ENCODE measurements around the gene GPC2.
"Not testable (repeated sequence)": the region's sequence is repeated elsewhere in the genome, so short reads cannot be mapped to it uniquely, and the experiment has no call there.

GPC2 gene

GRCh38 chr7:100198266-100198665 is 21.1 kb upstream of the GPC2 start:
- FAIRE-seq (no peak), DNase-seq (ENCODE audit: insufficient read length, low spot score) (no peak)
- no peak for TF ChIP-seq POLR2AphosphoS5 (IDR thresholded peaks at IDR 0.05; ENCODE audit: low read depth, low read length)
- no peak for TF ChIP-seq SPI1 (IDR thresholded peaks at IDR 0.05; ENCODE audit: low read depth, low read length)
- no peak for TF ChIP-seq TAF1 (IDR thresholded peaks at IDR 0.05; ENCODE audit: low read depth, low read length)
- no peak for TF ChIP-seq POLR2A (IDR thresholded peaks at IDR 0.05; ENCODE audit: low read depth, low read length)
- no peak for TF ChIP-seq PAX5 (IDR thresholded peaks at IDR 0.05; ENCODE audit: insufficient read depth, low read length, severe bottlenecking)
- no peak for TF ChIP-seq POU2F2 (IDR thresholded peaks at IDR 0.05; ENCODE audit: low read depth, low read length)

GRCh38 chr7:100195901-100196322 is 18.7 kb upstream of the GPC2 start:
- not testable (repeated sequence) for FAIRE-seq; DNase-seq (ENCODE audit: insufficient read length, low spot score)
- TF ChIP-seq SPI1 (IDR thresholded peaks at IDR 0.05; ENCODE audit: low read depth, low read length): peak; percentile 89

GRCh38 chr7:100195222-100195621 is 18.0 kb upstream of the GPC2 start:
- DNase-seq (ENCODE audit: insufficient read length, low spot score) (no peak), FAIRE-seq (no peak)
- TF ChIP-seq POLR2AphosphoS5 (IDR thresholded peaks at IDR 0.05; ENCODE audit: low read depth, low read length) (no peak), POLR2A (IDR thresholded peaks at IDR 0.05; ENCODE audit: low read depth, low read length) (no peak)

GRCh38 chr7:100192969-100193368 is 15.8 kb upstream of the GPC2 start:
- no peak for DNase-seq (ENCODE audit: insufficient read length, low spot score)
- TF ChIP-seq POLR2A (IDR thresholded peaks at IDR 0.05; ENCODE audit: low read depth, low read length) (no peak), POU2F2 (IDR thresholded peaks at IDR 0.05; ENCODE audit: low read depth, low read length) (no peak), SPI1 (IDR thresholded peaks at IDR 0.05; ENCODE audit: low read depth, low read length) (no peak), POLR2AphosphoS5 (IDR thresholded peaks at IDR 0.05; ENCODE audit: low read depth, low read length) (no peak), PAX5 (IDR thresholded peaks at IDR 0.05; ENCODE audit: insufficient read depth, low read length, severe bottlenecking) (no peak), TAF1 (IDR thresholded peaks at IDR 0.05; ENCODE audit: low read depth, low read length) (no peak)
- no peak for FAIRE-seq

GRCh38 chr7:100192281-100192862 is 15.2 kb upstream of the GPC2 start:
- DNase-seq (ENCODE audit: insufficient read length, low spot score): not testable (repeated sequence)
- peak; percentile 60 for FAIRE-seq
- TF ChIP-seq PAX5 (IDR thresholded peaks at IDR 0.05; ENCODE audit: insufficient read depth, low read length, severe bottlenecking): peak; percentile 64

GRCh38 chr7:100191775-100192174 is 14.6 kb upstream of the GPC2 start:
- TF ChIP-seq PAX5 (IDR thresholded peaks at IDR 0.05; ENCODE audit: insufficient read depth, low read length, severe bottlenecking) (no peak), POU2F2 (IDR thresholded peaks at IDR 0.05; ENCODE audit: low read depth, low read length) (no peak), POLR2AphosphoS5 (IDR thresholded peaks at IDR 0.05; ENCODE audit: low read depth, low read length) (no peak), TAF1 (IDR thresholded peaks at IDR 0.05; ENCODE audit: low read depth, low read length) (no peak), SPI1 (IDR thresholded peaks at IDR 0.05; ENCODE audit: low read depth, low read length) (no peak), POLR2A (IDR thresholded peaks at IDR 0.05; ENCODE audit: low read depth, low read length) (no peak)
- peak; percentile 86 for FAIRE-seq
- no peak for DNase-seq (ENCODE audit: insufficient read length, low spot score)

GRCh38 chr7:100190048-100190711 is 13.0 kb upstream of the GPC2 start:
- FAIRE-seq (peak; percentile 87), DNase-seq (ENCODE audit: insufficient read length, low spot score) (no peak)
- TF ChIP-seq PAX5 (IDR thresholded peaks at IDR 0.05; ENCODE audit: insufficient read depth, low read length, severe bottlenecking) (no peak), POU2F2 (IDR thresholded peaks at IDR 0.05; ENCODE audit: low read depth, low read length) (no peak), POLR2AphosphoS5 (IDR thresholded peaks at IDR 0.05; ENCODE audit: low read depth, low read length) (no peak), TAF1 (IDR thresholded peaks at IDR 0.05; ENCODE audit: low read depth, low read length) (no peak), SPI1 (IDR thresholded peaks at IDR 0.05; ENCODE audit: low read depth, low read length) (peak; percentile 59; the same call in 1 of the 2 replicates), POLR2A (IDR thresholded peaks at IDR 0.05; ENCODE audit: low read depth, low read length) (no peak)

GRCh38 chr7:100189061-100189460 is 11.9 kb upstream of the GPC2 start:
- DNase-seq (ENCODE audit: insufficient read length, low spot score) (no peak), FAIRE-seq (no peak)
- TF ChIP-seq PAX5 (IDR thresholded peaks at IDR 0.05; ENCODE audit: insufficient read depth, low read length, severe bottlenecking) (no peak), POU2F2 (IDR thresholded peaks at IDR 0.05; ENCODE audit: low read depth, low read length) (no peak), POLR2A (IDR thresholded peaks at IDR 0.05; ENCODE audit: low read depth, low read length) (no peak), TAF1 (IDR thresholded peaks at IDR 0.05; ENCODE audit: low read depth, low read length) (no peak), SPI1 (IDR thresholded peaks at IDR 0.05; ENCODE audit: low read depth, low read length) (no peak), POLR2AphosphoS5 (IDR thresholded peaks at IDR 0.05; ENCODE audit: low read depth, low read length) (no peak)

- DNase-seq (ENCODE audit: insufficient read length, low spot score) (no peak), FAIRE-seq (no peak)
- TF ChIP-seq POU2F2 (IDR thresholded peaks at IDR 0.05; ENCODE audit: low read depth, low read length) (no peak), TAF1 (IDR thresholded peaks at IDR 0.05; ENCODE audit: low read depth, low read length) (no peak), SPI1 (IDR thresholded peaks at IDR 0.05; ENCODE audit: low read depth, low read length) (no peak), POLR2AphosphoS5 (IDR thresholded peaks at IDR 0.05; ENCODE audit: low read depth, low read length) (no peak), POLR2A (IDR thresholded peaks at IDR 0.05; ENCODE audit: low read depth, low read length) (no peak), PAX5 (IDR thresholded peaks at IDR 0.05; ENCODE audit: insufficient read depth, low read length, severe bottlenecking) (no peak)
Measured at GRCh38 chr7:100185726-100186125, 8.5 kb upstream of the GPC2 start.

GRCh38 chr7:100183090-100183489 is 5.9 kb upstream of the GPC2 start:
- DNase-seq (ENCODE audit: insufficient read length, low spot score); FAIRE-seq: not testable (repeated sequence)

- not testable (repeated sequence) for FAIRE-seq; DNase-seq (ENCODE audit: insufficient read length, low spot score)
Measured at GRCh38 chr7:100182616-100183015, 5.4 kb upstream of the GPC2 start.

GRCh38 chr7:100180084-100180483 is 2.9 kb upstream of the GPC2 start:
- FAIRE-seq; DNase-seq (ENCODE audit: insufficient read length, low spot score): not testable (repeated sequence)
